Upper lobe of left lung (tissue), 4 donors: ENCODE results near the gene SPATS2.

Source experiments
- EP300 ChIP-seq, 4 donors: sonication (generic); formaldehyde crosslinking; IDR thresholded peaks; one replicate each; pipeline ENCODE4 v1.5.1; 2017; ENCODE audit warnings: antibody characterized with exemption in 4 of 4, control low read depth in 2 of 4
- TF ChIP-seq, protein P1 (sequence below), 6 experiments: fragments of 450-650 bp in 4 of 6; fragments of 200-600 bp in 2 of 6; sonication (generic) in 2 of 6; IDR thresholded peaks; one replicate each; pipeline ENCODE4 v1.5.1; 2016 to 2019; ENCODE audit warnings: antibody characterized with exemption in 6 of 6

DNA sequence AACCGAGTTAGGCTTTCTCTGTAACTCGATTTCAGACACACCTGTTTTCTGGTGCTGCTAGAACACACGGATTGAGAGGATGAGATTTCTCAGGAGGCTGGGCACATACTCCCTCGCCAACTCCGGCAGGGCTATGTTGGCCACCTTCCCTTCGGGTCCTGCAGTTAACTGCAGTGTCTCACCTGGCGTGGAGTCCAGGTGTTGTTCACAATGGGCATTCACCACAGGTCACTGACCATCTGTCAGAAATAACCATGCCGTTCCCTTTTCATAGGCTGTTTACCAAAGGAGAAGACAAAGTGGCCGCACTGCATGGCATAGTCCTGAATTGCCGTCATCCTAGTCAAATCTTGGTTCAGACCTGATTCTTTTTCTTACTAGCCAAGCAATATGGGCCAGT lies 166.1 kb downstream of the SPATS2 start:
- TF ChIP-seq, protein P1, sequence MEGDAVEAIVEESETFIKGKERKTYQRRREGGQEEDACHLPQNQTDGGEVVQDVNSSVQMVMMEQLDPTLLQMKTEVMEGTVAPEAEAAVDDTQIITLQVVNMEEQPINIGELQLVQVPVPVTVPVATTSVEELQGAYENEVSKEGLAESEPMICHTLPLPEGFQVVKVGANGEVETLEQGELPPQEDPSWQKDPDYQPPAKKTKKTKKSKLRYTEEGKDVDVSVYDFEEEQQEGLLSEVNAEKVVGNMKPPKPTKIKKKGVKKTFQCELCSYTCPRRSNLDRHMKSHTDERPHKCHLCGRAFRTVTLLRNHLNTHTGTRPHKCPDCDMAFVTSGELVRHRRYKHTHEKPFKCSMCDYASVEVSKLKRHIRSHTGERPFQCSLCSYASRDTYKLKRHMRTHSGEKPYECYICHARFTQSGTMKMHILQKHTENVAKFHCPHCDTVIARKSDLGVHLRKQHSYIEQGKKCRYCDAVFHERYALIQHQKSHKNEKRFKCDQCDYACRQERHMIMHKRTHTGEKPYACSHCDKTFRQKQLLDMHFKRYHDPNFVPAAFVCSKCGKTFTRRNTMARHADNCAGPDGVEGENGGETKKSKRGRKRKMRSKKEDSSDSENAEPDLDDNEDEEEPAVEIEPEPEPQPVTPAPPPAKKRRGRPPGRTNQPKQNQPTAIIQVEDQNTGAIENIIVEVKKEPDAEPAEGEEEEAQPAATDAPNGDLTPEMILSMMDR (IDR thresholded peaks at IDR 0.05), result no peak
- no peak for TF ChIP-seq EP300 (IDR thresholded peaks at IDR 0.05)
